HuH-7 (cell line): ENCODE results near the gene MACROD1.

ENCODE experiments used
- DNase-seq: peaks from one replicate; pipeline ENCODE4 v3.0.0; 2011; ENCODE audit warnings: low spot score

The MACROD1 gene

DNA sequence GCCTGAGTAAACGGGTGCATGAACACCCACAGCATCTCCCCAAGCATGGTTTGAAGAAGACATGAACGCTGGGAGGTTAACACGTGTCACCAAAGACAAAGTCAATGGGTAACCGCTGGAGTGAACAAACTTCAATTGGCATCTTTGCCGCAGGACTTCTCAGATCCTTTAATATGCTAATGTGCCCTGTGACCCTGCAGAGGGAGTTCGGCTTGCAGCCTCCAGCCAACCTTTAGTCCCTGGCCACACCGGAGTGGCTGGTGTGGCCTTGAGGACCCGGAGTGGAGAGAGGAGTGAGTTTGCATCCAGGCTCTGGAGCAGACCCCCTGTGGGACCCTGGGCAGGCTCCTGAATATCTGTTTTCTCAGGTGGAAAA is 73.2 kb downstream of the MACROD1 start:
- DNase-seq = no peak

DNA sequence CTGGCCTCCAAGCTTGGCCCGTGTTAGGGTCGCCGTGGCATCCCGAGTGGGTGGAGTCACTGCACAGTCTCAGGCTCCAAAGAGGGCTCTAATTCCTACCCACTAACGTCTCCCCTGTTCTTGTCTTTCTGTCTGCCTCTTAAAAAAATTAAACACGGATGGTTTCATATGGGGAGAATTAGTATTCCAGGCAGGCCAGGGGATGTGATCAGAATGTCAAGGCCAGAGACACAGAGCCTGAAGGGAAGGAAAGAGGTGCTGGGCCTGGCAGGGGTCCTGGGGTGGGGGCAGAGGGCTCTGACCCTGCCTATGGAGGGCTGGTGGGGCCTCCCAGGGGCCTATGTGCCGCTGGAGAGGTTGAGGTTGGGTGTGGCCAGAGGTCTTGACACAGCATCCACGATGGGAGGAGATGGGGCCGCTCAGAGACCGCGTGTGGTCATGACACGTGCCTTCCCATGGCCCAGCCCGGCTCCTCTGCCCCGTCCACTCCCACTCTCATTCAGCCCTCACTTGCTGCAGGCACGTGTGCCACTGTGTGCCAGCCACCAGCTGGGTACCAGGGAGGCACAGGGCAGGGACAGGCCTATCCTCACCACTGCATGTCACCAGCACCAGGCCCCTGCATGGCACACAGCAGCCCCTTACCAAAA is 73.7 kb downstream of the MACROD1 start:
- DNase-seq = no peak

DNA sequence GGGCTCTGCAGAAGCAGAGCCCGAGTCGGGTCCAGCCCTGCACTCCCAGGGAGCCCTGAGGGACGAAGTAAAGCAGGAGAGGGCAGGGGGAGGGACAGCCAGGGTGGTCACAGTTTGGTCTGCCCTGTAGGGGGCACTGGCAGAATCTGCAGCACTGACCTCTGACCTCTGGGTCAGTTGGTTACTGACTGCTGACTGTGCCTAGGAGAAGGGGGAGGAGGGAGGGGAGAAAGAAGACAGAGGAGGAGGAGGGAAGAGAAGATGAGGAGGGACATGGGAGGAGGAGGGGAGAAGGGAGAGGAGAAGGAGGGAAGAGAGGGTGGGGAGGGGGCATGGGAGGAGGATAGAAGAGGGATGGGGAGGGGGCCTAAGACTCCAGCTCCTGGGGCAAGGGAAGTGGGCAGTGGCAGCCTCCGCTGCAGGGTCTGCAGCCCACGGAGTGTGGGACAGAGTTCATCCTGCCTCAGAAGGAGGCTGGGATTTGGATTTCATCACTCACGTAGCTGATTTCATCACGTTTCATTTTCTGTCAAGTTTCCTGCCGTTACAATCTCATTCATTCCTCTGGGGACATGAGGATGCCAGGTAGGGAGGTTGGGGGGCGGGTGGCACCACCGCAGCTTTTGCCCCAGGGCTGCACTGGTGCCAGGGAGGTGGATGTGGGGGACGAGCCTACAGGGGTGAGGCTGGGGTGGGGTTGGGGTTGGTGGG is 75.0 kb downstream of the MACROD1 start:
- no peak for DNase-seq

DNA sequence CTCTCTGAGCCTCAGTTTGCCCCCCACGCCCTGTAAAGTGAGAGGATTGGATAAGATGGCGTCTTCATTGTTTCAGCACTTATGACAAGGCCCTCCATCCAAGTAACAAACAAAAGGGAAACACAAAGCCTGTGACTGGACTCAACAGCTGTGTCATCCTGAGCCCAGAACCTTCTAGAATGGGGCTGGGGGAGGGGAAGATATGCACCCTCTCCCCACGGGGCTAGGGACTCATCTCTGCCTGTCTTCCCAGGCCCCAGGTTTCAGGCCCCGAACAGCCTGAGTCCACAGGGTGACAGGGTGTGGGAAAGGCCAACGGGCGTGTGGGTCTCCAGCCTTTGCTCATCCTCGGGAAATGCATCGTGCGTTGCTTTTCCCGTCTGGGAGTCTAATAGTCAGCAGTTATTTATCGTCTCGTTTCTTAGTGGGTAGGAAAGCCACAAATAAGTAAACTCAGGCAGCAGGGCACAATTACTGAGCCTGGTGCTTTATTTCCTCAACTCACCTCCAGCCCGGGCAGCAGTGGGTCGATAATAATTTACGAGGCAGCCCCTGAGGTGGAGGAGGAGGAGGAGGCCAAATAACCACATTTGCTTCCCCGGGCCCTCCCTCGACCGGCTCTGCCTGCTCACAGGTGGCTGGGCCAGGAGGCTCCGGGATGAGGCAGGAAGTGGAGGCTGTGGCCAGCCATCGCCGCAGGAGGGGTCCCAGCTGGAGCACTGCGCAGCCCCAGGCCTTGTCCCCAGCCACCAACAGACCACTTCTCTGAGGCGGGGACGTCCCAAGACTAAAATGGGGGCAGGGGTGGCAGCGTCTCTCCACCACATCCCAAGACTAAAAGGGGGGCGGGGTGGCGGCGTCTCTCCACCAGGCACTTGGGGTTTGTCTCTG is 75.8 kb downstream of the MACROD1 start:
- no peak for DNase-seq

DNA sequence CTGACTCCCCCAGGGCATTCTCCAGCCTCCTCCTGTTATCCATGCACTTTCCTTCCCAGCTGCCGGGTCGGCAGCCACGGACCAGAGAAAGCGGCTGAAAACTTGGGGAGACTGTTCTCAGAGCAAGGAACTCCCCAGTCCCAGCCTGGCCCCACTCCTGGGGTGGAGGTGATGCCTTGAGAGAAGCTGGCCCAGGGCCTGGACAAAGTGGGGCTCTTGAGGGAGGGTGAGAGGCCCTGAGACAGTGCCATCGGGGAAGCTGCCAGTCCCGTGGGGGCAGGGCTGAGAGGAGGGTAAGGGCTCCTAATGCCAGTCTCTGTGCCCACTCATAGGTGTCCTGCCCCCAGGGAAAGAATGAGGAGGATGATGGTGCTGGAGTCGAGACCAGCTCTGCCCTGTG is 76.4 kb downstream of the MACROD1 start:
- no peak for DNase-seq

DNA sequence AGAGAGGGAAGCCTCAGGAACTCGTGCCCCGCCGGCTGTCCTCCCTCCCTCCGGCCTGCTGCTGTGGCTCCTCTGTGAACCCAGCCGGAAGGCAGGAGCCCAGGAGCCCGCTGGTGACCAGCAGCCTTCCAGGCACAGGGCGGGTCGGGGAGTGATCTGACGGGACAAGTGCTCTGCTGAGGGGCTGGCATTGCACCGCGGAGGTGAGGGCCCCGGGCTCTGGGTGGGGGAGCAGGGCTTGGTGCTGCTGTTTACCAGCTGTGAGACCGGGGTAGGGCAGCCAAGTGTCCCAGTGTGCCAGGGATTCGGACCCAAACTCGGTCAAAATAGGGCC is 76.9 kb downstream of the MACROD1 start:
- no peak for DNase-seq

DNA sequence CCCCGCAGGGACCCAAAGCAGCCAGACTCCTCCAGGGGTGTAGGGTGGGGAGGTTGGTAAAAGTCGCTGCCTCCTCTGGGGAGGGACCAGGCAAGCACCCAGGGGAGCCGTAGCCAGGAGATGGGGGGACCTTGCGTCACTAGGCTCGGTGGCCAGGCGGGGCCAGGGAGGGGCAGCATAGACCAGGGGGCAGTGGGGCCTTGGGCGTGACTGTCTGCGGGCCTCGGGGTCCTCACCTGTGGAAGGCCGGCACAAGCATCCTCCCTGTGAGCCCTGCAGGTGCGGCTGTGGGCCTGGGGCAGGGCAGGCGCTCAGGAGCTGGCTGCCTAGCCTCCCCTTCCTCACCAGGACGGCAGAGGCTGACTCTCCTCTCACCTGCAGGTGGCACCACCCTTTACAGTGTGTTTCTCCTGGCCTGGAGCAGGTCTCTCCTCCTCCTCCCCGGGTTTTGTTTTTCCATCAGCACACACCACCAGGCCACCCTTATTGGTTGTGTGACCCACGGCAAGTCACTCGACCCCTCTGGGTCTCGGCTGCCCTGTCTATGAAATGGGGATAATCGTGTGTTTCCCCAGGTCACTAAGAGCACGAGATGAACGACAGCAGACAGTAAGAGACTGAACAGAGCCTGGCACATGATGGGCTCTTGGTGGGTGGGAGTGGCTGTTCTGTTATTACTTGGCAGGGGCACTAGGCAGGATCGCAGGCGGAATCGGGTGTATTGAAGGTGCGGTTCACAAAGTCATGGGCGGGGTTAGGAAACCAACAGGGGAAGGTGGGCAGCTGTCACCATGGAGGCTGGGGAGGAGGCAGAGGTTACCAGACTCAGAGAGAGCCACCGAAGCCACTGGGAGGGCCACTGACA is 77.5 kb downstream of the MACROD1 start:
- peak; percentile 66 for DNase-seq

DNA sequence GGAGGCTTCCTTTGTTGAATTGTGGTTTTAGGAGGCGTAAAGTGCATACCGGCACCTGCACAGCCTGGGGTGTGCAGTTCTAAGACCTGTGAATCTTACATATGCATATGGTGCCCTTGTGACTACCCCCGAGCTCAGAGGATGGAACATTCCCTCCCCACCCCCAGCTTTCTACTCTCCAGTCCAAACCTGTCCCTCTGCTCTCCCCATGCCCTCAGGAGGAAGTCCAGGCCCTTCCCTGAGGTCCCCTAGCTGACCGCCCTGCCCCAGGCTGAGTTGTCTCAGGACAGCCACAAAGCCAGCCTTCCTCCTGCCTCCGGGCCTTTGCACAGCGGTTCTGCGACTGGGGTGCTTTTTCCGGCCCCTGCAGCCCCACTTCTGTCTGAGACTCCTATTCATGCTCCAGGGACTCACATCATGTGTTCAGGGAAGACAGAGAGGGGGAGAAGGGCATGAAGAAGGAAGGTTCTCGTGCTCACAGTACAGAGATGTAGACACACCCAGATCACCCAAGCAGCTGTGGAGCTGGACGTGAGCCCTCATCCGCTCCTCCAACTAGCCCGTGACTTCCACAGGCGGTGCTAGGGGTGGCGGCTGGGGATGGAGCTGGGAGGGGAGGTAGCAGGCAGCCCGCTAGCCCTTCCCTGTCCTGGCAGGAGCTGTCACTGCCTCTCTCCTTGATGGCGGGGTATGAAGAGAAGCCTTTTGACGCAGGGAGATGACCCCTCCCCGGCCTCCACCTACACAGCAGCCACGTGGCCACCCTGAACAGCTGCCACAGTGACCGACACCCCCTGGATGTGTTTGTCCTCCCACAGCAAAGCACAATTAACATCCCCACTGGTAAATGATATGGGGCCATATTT is 79.4 kb downstream of the MACROD1 start:
- DNase-seq = no peak

DNA sequence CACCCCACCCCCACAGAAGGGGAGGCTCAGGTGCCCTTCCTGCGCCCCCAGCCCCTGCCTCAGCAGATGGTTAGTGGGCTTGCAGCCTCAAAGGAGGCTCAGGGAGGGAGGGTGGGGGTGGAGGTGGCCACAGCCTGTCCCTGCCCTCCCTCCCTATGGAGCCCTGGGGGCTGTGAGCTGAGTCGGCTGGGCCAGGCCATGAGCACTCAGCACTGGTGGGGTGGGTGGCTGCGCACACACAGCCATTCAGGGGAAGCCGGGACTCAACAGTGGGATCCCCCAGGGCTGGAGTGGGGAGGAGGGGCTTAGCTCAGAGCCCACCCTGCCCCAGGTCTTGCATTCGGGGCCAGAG is 80.0 kb downstream of the MACROD1 start:
- no peak for DNase-seq

DNA sequence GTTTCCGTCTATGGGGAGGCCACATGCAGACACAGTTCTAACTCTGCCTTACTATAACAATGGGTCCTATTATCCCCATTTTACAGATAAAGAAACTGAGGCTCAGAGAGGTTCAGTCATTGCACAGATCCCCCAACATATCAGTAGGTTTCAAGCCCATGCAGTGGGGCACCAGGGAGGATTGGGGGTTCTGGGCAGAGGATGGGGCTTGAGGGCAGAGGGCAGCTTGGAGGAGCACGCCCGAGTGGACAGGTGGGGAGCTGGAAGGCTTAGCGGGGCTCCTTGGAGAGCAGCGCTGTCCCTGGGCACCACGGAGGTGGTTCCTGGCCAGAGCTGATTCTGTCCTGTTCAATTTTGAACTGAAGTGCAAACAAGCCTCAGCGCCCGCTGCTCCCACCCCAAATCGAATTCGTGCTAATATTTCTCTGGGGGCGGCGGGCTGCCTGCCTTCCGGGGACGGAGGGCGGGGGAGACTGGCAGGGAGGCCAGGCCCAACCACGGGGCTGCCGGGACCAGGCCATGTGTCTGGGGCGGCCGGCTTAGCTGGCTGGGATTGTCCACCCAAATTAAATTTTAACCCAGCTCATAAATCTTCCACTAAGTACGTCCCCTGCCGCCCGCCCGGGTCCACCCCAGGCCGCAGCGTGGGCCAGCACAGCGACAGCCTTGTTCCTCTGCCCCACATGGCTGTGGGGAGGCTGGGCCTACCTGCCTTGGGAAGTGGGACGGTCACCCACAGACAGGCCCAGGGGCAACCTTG is 80.8 kb downstream of the MACROD1 start:
- peak; percentile 83 for DNase-seq

DNA sequence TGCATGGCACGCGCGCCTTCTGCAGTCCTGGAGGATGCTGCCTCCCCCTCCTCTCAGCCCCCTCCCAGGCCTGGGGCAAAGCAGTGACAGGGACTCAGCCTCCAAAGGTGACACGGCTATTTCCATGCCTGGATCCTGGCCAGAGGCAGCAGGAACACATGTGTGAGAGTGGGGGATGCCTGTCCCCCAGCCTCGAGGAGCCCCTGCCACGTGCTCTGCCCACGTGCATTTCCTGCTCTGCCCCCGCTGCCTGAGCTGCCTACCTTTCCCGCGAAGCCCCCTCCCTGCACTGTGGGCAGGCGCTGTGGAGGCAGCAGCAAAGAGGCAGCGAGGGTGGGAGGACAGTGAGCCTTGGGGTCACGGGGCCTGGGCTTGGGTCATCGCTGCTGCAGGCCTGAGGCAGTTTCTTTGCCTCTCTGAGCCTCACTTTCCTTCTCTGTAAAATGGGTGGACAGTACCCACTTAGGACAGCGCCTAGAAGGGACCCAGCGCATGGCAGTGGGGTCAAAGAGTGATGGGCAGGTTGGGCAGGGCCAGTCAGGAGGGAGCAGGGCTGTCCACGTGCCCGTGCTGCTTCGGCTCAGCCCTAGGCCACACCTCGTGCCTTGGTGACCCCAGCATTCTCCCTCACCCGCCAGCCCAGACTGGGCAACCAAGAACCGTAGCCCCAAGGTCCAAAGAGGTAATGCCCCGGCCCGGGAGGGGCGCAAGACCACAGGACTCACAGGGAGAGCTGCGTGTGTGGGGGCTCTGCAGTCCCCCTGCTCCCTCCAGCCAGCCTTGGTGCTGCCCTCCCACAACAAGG is 81.6 kb downstream of the MACROD1 start:
- no peak for DNase-seq

DNA sequence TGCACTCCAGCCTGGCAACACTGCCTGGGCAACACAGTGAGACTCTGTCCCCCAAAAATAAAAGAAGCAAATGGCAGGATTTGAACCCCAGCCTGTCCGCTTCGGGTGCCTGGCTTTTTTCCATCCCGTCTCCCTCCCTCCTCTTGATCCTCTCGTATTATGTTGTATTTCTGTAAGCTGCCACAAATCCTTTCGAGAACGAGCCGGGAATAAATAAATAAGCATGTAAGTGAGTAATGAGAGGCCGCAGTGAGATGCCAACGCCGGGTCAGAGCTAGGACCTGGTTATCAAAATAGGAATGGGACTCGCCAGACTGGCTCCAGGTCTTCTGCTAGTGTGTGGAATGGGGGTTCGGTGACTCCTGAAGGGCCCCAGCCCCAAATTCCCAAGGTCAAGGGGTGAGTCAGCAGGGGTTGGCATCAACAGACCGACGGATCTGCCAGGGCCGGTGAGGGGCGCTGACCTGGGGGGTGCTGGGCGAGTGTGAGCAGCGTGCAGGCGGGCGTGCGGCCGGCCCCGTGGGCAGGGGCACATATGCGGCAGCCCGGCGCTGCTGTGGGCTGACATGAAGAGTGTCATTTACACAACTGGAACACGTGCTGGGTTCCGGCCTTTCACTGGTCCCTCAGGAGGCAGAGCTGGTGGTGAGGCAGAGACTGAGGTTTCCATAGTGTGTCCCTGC is 82.4 kb downstream of the MACROD1 start:
- no peak for DNase-seq

DNA sequence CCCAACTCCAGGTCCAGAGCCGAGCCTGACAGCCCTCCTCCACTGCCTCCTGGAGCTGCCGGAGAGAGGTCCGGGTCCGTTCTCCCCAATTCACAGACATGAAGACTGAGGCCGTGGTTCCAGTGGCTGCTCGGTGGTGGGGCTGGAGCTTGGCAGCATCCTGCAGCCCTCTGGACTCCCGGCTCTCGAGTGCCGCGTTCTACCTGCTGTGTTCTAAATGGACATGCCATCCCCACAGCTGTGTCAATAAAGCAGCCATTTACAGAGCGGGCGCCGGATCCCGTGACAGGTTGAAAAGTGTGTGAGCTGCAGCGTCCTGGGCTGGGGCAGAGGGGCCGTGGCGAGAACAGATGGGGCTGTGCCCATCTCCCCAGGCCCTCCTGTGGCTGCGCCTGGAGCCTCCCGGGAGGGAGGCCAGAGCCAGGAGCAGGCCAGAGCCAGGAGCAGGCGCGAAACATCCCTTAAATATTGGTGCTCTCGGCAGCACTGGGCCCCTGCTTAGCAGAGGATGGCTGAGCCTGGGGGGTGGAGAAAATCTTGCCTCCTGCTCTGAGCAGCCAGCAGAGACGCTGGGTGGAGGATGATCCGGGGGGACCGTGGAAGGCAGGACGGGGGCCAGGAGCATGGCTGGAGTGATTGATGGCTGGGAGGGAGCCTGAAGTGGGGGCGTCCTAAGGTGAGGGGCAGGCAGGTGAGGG is 84.0 kb downstream of the MACROD1 start:
- DNase-seq = no peak

DNA sequence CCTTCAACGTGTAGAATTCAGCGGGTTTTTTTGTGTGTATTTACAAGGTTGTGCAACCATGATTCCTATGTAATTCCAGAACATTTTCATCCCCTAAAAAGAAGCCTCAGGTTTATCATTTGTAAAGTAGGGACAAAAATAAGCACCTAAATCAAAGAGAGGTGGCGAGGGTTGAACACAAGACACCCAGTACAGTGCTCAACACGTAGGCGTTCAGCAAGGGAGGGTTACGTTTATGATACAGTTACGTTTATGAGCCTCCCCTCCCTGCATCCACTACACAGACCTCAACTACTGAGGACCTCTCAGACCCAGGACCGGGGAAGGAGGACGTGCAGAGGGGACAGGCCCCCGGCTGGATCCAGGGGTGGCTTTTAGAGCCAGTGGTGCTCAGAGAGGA is 85.5 kb downstream of the MACROD1 start:
- DNase-seq = no peak

DNA sequence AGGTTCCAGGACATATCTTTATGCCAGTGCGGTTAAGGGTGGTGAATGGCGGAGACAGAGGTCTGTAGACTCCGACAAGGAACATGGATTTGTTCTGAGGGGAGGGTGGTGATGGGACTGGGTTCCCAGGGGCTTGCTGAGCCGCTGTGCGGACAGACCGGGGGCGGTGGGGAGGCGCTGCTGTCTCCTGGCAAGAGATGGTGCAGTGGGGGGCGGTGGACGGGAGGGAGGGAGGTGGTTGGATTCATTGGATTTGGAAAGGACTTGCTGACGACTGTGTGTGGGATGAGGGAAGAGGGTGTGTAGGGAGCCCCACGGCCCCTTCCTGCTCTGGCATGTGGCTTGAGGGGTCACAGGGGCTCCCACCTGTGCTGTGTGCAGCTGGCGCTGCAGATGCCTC is 87.0 kb downstream of the MACROD1 start:
- DNase-seq = no peak

DNA sequence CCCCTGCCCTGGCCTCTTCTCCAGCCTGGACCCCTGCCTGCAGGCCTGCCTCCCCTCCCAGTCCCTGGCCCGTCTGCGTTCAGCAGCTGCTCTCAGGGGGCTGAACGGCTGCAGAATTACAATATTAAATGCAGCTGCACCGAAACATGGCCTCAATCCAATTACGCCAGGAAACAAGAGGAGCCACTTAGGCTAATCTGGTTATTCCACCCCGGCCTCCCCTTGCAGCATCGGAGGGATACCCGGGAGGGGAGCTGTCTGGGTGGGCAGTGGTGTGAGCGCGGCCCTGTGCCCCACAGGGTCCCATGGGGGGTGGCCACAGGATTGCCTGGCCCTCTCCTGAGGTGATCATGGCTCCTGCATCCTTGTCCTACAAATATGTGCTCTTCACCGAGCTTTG is 87.6 kb downstream of the MACROD1 start:
- DNase-seq = no peak

DNA sequence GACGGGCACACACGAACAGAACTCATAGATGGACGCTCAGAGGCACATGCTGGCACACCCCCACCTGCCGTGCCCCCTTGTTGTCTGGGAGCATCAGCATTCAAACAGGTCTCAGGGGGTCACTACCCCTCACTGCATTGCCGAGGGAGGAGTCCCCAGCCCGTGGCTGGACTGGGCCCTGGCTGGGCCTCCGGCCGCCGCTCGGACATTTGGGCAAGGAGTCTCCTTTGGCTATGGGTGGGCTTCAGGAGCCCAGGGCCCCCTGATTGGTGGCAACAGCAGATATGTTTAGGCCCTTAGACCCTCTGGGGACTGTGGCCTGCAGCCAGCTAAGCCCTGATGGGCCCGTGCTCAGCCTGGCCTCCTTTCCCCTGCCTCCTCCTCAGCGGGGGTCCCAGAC is 88.3 kb downstream of the MACROD1 start:
- no peak for DNase-seq

DNA sequence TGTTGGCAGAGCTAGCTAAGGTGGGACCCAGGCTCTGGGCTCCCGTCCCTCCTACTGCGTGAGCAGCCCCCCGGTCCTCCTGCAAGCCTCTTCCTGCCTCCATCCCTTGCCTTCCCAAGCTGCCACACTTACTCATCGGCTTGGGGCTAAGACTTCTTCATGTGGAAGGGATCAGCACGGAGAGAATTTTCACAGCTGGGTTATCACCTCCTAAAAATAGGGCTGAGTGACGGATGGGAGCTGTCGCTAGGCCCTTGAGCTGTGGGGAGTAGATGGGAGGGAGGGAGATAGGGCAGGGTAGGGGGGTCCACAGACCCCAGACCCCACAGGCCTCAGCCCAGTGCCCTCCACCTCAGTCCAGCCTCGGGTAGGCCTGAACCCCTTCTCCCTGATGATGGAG is 89.2 kb downstream of the MACROD1 start:
- no peak for DNase-seq

DNA sequence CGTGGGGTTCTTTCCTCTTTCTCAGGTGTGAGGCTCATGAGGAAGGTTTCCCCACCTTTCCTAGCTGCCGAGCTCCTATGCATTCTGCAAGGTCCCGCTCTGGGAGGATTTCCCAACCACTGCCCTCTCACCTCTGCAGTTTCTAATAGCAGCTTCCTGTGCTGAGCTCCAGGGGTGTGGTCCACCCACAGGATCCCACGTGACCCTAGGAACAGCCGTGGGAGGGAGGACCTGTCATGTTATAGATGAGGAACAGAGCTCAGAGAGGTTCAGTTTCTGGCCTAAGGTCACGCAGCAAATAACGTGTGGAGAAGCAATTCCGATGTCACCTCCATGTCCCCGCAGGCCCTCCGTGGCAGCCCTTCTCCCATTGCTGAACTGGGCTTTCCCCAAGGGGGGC is 91.7 kb downstream of the MACROD1 start:
- DNase-seq = peak; percentile 65
